Measurements from ENCODE around the gene C1QTNF9.
"Not testable (repeated sequence)": the region's sequence is repeated elsewhere in the genome, so short reads cannot be mapped to it uniquely, and the experiment has no call there.

The C1QTNF9 gene

GRCh38 chr13:24309300-24309699 is at the start of gene C1QTNF9:
Gene C1QTNF9, plus strand, starts transcription at chr13:24309580. Its CDS starts 6,424 bp downstream, at chr13:24316004.
- H3K4me3 ChIP-seq (ENCODE audit: low read length); DNase-seq (ENCODE audit: low read depth): not testable (repeated sequence)

GRCh38 chr13:24261566-24261965 is 47.8 kb upstream of the C1QTNF9 start:
- no peak for TF ChIP-seq CTCF (conservative IDR thresholded peaks at IDR 0.05; ENCODE audit: low read length)
- H3K4me3 ChIP-seq (ENCODE audit: low read length), result no peak overlapping the region
- DNase-seq (ENCODE audit: low read depth), result no peak

GRCh38 chr13:24263632-24264031 is 45.7 kb upstream of the C1QTNF9 start:
- no peak overlapping the region for H3K4me3 ChIP-seq (ENCODE audit: low read length)
- DNase-seq (ENCODE audit: low read depth), result peak; percentile 40
- no peak for TF ChIP-seq CTCF (conservative IDR thresholded peaks at IDR 0.05; ENCODE audit: low read length)

- no peak for TF ChIP-seq CTCF (conservative IDR thresholded peaks at IDR 0.05; ENCODE audit: low read length)
- no peak overlapping the region for H3K4me3 ChIP-seq (ENCODE audit: low read length)
- DNase-seq (ENCODE audit: low read depth), result no peak
Measured at GRCh38 chr13:24264976-24265375, 44.4 kb upstream of the C1QTNF9 start.

GRCh38 chr13:24265453-24265852 is 43.9 kb upstream of the C1QTNF9 start:
- no peak for DNase-seq (ENCODE audit: low read depth)
- H3K4me3 ChIP-seq (ENCODE audit: low read length), result no peak overlapping the region
- no peak for TF ChIP-seq CTCF (conservative IDR thresholded peaks at IDR 0.05; ENCODE audit: low read length)

- peak; percentile 52 for DNase-seq (ENCODE audit: low read depth)
- H3K4me3 ChIP-seq (ENCODE audit: low read length), result peak overlapping the region; percentile 39
- TF ChIP-seq CTCF (conservative IDR thresholded peaks at IDR 0.05; ENCODE audit: low read length), result no peak
Measured at GRCh38 chr13:24267274-24267673, 42.1 kb upstream of the C1QTNF9 start.

GRCh38 chr13:24267801-24268200 is 41.6 kb upstream of the C1QTNF9 start:
- TF ChIP-seq CTCF (conservative IDR thresholded peaks at IDR 0.05; ENCODE audit: low read length), result no peak
- H3K4me3 ChIP-seq (ENCODE audit: low read length), result peak overlapping the region; percentile 39
- DNase-seq (ENCODE audit: low read depth), result no peak

- no peak for TF ChIP-seq CTCF (conservative IDR thresholded peaks at IDR 0.05; ENCODE audit: low read length)
- H3K4me3 ChIP-seq (ENCODE audit: low read length), result no peak overlapping the region
- peak; percentile 7 for DNase-seq (ENCODE audit: low read depth)
Measured at GRCh38 chr13:24269821-24270220, 39.6 kb upstream of the C1QTNF9 start.

Measured in AG10803 (cell line).